ENCODE measurements around the gene PRCP. TPM values are rescaled to one million over a fixed set of nuclear protein-coding genes. Genes with fewer than 3 reads are reported as not detected.

Gene PRCP
- total RNA-seq, 2 experiments from 2014 or later: 24.5 to 30.1 TPM

DNA sequence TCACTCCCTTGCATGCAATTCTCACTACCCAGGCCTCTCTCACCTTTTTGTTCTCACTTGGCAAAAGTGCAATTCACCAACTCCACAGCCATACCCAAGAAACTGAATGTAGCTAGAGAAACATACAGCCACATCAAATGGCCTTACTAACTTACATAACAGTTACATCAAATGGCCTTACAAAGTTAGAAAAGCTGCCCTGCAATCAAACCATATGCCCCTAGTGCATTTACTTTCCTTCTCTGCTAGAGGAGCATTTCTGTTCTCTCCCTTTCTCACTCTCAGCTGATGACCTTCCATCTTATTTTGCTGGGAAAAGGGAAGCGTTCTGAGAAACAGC is 10.3 kb downstream of the PRCP start:
- Mint-ChIP-seq H3K36me3 (ENCODE audit: low read depth) (no peaks in the 10 kb centered on the region), H3K4me1 (no peaks in the 10 kb centered on the region), H3K4me3 (no peak overlapping the region), H3K27me3 (no peaks in the 10 kb centered on the region), H3K9me3 (no peaks in the 10 kb centered on the region), H3K27ac (no peak overlapping the region)
- ChIA-PET POLR2A (no interaction called here), CTCF (interaction anchor here (1.1 kb wide), 1 partner anchor 173 kb away, joined by 3 read pairs; no protein-coding TSS in a partner anchor)
- no peak for DNase-seq

DNA sequence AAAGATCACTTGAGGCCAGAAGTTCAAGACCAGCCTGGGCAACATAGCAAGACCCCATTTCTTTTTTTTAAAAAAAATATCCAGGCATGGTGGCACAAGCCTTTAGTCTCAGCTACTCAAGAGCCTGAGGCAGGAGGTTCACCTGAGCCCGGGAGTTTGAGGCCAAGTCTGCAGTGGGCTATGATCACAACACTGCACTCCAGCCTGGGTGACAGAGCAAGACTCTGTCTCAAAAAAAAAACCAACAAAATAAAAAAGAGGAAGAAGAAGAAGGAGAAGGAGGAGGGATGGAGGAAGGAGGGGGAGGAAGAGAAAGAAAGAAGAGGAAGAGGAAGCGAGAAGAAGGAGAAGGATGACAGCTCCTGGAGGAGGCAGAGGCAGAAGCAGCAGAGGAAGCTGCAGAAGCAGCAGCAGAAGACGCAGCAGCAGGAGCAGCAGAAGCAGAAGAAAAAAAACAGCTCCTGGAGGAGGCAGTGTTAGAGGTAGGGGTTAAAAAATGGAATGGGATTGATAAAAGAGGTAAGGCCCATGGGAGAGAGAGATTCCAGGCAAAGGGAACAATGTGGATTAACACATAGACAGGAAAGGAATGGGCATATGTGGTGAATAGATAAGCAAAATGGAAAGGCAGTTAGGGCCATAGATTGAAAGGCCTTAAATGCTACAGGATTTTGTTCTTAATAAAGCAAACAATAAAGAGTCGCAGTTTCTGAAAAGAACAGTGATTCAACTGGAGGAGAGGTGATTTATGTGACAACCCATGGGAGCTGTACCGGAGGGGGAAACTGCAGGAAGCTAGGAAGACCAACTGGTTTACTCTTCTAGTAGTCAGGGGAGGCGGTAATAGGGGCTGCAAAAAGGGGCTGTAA is 10.9 kb downstream of the PRCP start:
- ChIA-PET CTCF (interaction anchor here (0.6 to 1.1 kb wide), 2 partner anchors 173 to 426 kb away, joined by 3 to 4 read pairs; no protein-coding TSS in a partner anchor), POLR2A (no interaction called here)
- Mint-ChIP-seq H3K9me3 (no peaks in the 10 kb centered on the region), H3K4me3 (no peak overlapping the region), H3K27me3 (no peaks in the 10 kb centered on the region), H3K27ac (no peak overlapping the region), H3K36me3 (ENCODE audit: low read depth) (no peaks in the 10 kb centered on the region), H3K4me1 (no peaks in the 10 kb centered on the region)
- no peak for DNase-seq

DNA sequence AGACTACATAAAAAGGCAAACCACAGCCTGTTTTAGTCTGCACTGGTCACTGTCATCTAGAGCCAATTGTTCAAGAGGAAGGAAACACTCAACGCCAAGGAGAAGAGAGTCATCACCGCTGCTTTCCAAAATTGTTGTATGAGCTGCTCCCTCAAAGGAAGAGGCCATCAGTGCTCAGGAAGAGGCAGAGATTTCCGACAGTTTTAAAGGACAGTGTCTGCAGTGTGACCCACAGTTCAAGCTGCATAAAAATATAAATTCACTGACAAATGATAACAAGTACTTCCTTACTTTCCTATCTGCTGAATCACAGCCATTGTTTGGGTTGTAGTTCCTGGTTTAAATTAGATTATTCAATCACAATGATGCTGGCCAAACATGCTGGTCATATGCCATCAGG is 16.4 kb downstream of the PRCP start:
- Mint-ChIP-seq H3K27ac (no peak overlapping the region), H3K27me3 (no peaks in the 10 kb centered on the region), H3K4me1 (no peaks in the 10 kb centered on the region), H3K36me3 (ENCODE audit: low read depth) (peaks cover 9% of the 10 kb centered on the region), H3K4me3 (no peak overlapping the region), H3K9me3 (peaks cover 4% of the 10 kb centered on the region)
- ChIA-PET CTCF (interaction anchor here (4.6 kb wide), 1 partner anchor 16 kb away, joined by 19 read pairs; no protein-coding TSS in a partner anchor), POLR2A (no interaction called here)
- DNase-seq: no peak

DNA sequence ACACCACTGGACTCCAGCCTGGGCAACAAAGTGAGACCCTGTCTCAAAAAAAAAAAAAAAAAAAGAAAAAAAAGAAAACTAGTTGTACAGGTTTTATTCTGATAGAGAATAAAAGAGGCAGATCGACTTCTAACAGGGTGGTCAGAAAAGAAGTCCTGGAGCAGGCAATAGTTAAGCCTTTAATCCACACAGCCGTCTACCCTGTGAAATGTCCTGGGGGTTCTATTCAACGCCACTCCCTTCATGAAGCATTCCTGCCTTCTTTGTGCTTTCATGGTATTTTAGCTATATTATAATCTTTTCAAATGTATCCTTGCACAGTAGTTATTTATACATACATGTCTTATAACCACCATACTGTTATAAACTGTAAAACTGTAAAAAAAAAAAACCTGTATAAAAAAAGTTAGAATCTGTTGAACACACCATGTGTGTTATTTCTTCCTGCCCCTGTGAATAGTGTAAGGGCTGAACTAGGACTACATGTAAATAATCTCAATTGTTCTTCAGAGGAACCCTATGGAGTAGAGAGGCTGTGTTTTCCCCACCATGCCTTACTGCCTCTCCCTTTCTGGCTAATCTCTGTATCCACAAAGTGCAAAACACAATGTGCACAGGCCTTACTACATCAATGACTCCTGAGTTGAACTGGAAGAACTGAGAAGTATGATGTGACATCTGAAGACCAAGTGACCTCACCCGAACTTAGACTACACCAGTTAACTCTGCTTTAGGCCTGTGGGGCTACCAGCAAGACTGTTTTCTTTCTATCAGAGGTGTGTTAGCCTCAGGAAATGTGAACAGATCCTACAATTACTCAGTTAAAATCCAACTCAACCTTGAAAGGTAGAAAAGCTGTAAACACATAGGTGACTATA is 25.3 kb downstream of the PRCP start:
- peaks cover 26% of the 10 kb centered on the region for H3K4me1 Mint-ChIP-seq
- H3K27ac Mint-ChIP-seq: no peak overlapping the region
- no peak for DNase-seq
- ChIA-PET POLR2A (interaction anchor here (2.3 kb wide), 1 partner anchor 26 kb away, joined by 18 read pairs; the partner anchor contains the start of genes DDIAS and PRCP), CTCF (interaction anchor here (3.4 kb wide), 1 partner anchor 8 kb away, joined by 16 read pairs; no protein-coding TSS in a partner anchor)
- no peaks in the 10 kb centered on the region for H3K27me3 Mint-ChIP-seq
- H3K9me3 Mint-ChIP-seq: peaks cover 22% of the 10 kb centered on the region
- H3K4me3 Mint-ChIP-seq: no peak overlapping the region
- H3K36me3 Mint-ChIP-seq (ENCODE audit: low read depth): peaks cover 16% of the 10 kb centered on the region

DNA sequence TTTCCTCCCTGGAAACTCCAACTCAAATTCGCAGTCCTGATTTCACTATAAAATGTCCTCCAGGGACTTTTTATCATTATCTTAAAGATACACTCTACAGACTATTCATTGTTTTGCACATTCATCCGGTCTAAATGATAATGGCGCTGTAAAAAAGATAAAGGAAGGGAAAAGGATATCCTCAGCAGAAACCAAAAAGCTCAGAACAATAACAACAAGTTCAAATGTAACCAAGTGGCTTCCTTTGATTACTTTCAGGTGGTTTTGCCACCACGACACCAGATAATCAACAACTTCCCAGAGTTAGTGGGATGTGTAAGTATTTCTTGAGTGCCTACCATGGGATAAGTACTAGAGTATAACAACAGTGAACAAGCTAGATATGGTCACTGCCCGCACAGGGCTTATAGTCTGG is 26.3 kb downstream of the PRCP start:
- POLR2A ChIA-PET: interaction anchor here (1.0 to 2.3 kb wide), 2 partner anchors 25 to 27 kb away, joined by 3 to 18 read pairs; partner anchors contain the start of genes DDIAS and PRCP
- DNase-seq: no peak
- Mint-ChIP-seq H3K36me3 (ENCODE audit: low read depth) (peaks cover 11% of the 10 kb centered on the region), H3K27ac (peak overlapping the region; percentile 56), H3K9me3 (peaks cover 19% of the 10 kb centered on the region), H3K4me3 (no peak overlapping the region), H3K27me3 (no peaks in the 10 kb centered on the region), H3K4me1 (peaks cover 26% of the 10 kb centered on the region)
- CTCF ChIA-PET: no interaction called here

DNA sequence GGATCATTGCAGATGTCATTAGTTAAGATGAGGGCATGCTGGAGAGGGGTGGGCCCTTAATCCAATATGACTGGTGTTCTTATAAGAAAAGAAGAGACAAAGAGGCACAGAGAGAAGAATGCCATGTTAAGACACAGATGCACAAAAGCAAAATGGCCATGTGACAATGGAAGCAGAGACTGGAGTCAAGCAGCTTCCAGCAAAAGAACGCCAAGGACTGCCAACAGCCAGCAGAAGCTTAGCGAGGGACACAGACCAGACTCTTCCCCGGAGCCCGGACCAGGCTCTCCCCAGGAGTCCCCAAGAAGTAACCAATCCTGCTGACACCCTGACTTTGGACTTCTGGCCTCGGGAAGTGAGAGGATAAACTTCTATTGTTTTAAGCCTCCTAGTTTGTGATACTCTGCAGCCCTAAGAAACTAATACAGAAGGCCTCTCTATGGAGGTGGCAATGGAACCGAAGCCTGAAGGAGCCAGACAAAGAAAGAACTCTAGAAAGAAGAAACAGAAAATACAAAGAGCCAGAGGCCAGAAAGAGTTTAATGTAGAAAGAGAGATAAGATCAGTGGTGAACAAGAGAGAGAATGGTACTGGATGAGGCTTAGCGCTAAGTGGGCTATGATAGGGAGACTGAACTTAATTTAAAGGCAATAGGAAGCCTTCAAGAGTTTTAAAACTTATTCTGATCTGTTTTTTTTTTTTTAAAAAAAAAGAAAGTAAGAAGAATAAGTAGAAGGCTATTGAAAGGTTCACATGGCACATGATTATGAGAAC is 27.7 kb downstream of the PRCP start:
- no peak overlapping the region for H3K27ac Mint-ChIP-seq
- ChIA-PET POLR2A (no interaction called here), CTCF (no interaction called here)
- DNase-seq: no peak
- H3K36me3 Mint-ChIP-seq (ENCODE audit: low read depth): peaks cover 8% of the 10 kb centered on the region
- peaks cover 29% of the 10 kb centered on the region for H3K4me1 Mint-ChIP-seq
- no peaks in the 10 kb centered on the region for H3K27me3 Mint-ChIP-seq
- peaks cover 10% of the 10 kb centered on the region for H3K9me3 Mint-ChIP-seq
- no peak overlapping the region for H3K4me3 Mint-ChIP-seq

DNA sequence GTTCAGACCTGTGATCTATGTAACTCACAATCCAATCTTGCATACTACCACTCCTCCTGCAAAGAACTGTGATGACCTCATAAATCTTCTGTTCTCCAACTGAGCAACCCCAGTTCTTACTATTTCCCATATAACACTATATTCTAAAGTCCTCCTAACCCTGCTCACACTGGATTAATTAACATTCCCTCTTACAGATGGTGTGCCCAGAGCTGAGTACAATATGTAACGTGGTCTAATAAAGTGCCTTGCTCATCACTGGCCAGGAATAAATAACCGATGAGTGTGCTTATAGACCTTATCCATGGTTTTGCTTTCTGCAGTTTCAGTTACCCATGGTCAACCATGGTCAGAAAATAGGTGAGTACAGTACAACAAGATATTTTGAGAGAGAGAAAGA is 28.6 kb downstream of the PRCP start:
- ChIA-PET POLR2A (no interaction called here), CTCF (no interaction called here)
- Mint-ChIP-seq H3K4me1 (peaks cover 32% of the 10 kb centered on the region), H3K4me3 (no peak overlapping the region), H3K36me3 (ENCODE audit: low read depth) (peaks cover 5% of the 10 kb centered on the region), H3K9me3 (peaks cover 7% of the 10 kb centered on the region), H3K27me3 (peaks cover 2% of the 10 kb centered on the region), H3K27ac (no peak overlapping the region)
- DNase-seq: no peak

DNA sequence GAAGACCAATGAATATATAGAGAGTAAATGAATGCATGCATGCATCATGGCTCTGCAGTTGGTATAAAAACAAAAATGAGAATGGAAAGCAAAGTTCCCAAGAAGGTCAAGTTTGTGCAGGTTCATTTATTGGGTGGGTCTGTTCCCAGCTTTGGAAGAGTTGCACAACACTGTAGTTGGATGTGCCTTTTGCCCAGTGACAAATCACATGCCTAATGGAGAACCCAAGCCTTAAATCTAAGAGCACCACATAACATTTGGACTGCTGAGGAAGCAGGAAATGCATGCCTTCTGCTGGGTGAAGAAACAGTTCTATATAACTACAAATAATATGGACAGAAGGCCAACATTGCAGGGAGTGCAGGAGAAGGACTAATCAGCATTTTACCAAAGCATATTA is 30.6 kb downstream of the PRCP start:
- no peak for DNase-seq
- Mint-ChIP-seq H3K36me3 (ENCODE audit: low read depth) (no peaks in the 10 kb centered on the region), H3K27me3 (peaks cover 2% of the 10 kb centered on the region), H3K4me1 (peaks cover 25% of the 10 kb centered on the region), H3K27ac (no peak overlapping the region), H3K4me3 (no peak overlapping the region), H3K9me3 (no peaks in the 10 kb centered on the region)
- CTCF ChIA-PET: interaction anchor here (1.0 kb wide), 1 partner anchor 28 kb away, joined by 3 read pairs; no protein-coding TSS in a partner anchor
- POLR2A ChIA-PET: interaction anchor here (3.6 kb wide), 1 partner anchor 31 kb away, joined by 14 read pairs; the partner anchor contains the start of genes DDIAS and PRCP

DNA sequence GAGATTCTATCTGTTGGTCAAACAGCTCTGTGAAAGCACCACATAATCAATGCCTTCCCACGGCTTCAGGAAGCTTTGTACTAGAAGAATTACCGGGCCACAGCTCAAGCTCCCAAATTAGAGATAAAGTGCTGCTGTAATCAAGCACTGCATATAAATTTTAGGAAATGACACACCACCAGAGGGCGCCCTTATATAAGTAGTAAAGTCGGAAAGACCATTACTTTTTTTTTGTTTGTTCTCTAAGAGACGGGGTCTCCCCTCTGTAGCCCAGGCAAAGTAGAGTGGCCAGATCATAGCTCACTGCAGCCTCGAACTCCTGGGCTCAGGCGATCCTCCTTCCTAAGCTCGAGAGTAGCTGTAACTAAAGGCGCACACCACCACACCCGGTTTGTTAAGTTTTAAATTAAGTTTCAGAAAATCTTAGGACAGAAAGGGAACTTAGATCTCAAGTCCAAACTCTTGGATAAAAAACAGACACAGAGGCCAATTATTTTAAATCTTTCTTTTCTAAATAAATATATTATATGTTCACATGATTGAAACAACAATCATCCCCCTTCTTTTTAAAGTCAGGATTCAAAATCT is 32.6 kb downstream of the PRCP start:
- ChIA-PET CTCF (interaction anchor here (0.6 to 4.0 kb wide), 34 partner anchors 9 to 952 kb away, joined by 3 to 71 read pairs (median 4); partner anchors contain the start of genes DDIAS and PRCP), POLR2A (interaction anchor here (0.7 to 3.6 kb wide), 2 partner anchors 22 to 33 kb away, joined by 3 to 14 read pairs; partner anchors contain the start of genes DDIAS and PRCP)
- Mint-ChIP-seq H3K36me3 (ENCODE audit: low read depth) (no peaks in the 10 kb centered on the region), H3K27ac (no peak overlapping the region), H3K9me3 (no peaks in the 10 kb centered on the region), H3K4me3 (no peak overlapping the region), H3K27me3 (peaks cover 2% of the 10 kb centered on the region), H3K4me1 (peaks cover 11% of the 10 kb centered on the region)
- peak; percentile 72 for DNase-seq

DNA sequence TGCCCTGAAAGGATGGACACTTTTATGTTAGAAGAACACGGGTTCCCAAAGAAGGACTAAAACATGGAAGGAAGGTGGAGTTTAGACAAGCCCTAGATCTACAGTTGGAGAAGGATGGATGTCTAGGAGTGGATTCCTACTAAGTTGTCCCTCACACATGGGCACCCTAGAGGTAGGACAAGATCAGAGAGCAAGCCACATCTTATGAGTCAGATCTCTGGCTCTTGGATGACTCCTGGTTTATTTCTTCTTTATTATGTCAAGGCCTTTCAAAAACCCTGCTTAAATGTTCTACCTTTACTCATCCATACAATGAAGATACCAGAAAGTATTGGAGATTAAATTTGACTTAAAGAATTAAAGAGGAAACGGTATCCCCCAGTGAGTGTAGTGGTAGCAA is 34.4 kb downstream of the PRCP start:
- ChIA-PET POLR2A (no interaction called here), CTCF (interaction anchor here (2.2 to 4.0 kb wide), 2 partner anchors 62 to 383 kb away, joined by 7 to 52 read pairs; no protein-coding TSS in a partner anchor)
- DNase-seq: no peak
- Mint-ChIP-seq H3K27ac (no peak overlapping the region), H3K27me3 (peaks cover 2% of the 10 kb centered on the region), H3K4me1 (peaks cover 9% of the 10 kb centered on the region), H3K36me3 (ENCODE audit: low read depth) (no peaks in the 10 kb centered on the region), H3K9me3 (no peaks in the 10 kb centered on the region), H3K4me3 (no peak overlapping the region)

DNA sequence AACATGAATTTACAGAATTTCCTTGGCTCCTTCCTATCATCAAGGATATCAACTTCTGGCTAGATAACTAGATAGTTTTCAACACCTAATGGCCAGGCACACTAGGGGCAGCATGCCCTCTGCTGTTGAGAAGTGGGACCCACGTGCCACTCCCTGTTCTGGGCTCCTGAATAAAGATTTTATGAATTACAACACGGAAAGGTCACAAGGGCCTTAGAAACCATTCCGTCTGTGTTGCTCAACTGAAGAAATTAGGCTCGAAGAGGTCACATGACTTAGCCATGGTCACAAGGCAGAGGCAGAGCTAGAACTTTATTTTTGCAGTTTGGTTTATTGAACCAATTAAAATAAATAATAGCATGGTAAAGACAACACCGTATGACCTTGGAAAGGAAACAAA is 36.0 kb downstream of the PRCP start:
- no peak overlapping the region for H3K27ac Mint-ChIP-seq
- ChIA-PET CTCF (no interaction called here), POLR2A (no interaction called here)
- H3K36me3 Mint-ChIP-seq (ENCODE audit: low read depth): no peaks in the 10 kb centered on the region
- no peaks in the 10 kb centered on the region for H3K9me3 Mint-ChIP-seq
- DNase-seq: no peak
- H3K4me3 Mint-ChIP-seq: no peak overlapping the region
- peaks cover 2% of the 10 kb centered on the region for H3K27me3 Mint-ChIP-seq
- H3K4me1 Mint-ChIP-seq: peaks cover 9% of the 10 kb centered on the region

DNA sequence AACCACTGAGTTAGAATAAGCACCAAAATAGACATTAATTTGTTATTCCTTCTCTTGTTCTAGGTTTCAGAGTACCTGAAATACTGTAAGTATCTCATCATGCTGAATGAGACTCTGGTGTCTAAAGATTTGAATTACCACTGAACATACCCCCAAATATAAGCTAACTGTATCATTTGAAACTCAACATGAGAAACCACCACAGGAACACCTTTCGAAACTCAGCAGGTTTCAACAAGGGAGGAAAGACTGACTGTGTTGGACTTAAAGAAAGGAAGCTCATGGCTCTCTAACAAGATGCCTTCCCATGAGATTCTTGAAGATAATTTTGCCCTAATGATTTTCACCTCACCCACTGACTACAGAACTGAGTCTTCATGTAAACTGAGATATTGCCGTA is 37.0 kb downstream of the PRCP start:
- POLR2A ChIA-PET: no interaction called here
- H3K27me3 Mint-ChIP-seq: peaks cover 2% of the 10 kb centered on the region
- no peaks in the 10 kb centered on the region for H3K36me3 Mint-ChIP-seq (ENCODE audit: low read depth)
- H3K4me3 Mint-ChIP-seq: no peak overlapping the region
- H3K4me1 Mint-ChIP-seq: peaks cover 9% of the 10 kb centered on the region
- no peak for DNase-seq
- no peak overlapping the region for H3K27ac Mint-ChIP-seq
- no peaks in the 10 kb centered on the region for H3K9me3 Mint-ChIP-seq
- CTCF ChIA-PET: interaction anchor here (1.0 to 1.5 kb wide), 3 partner anchors 38 to 386 kb away, joined by 3 to 4 read pairs (median 3); partner anchors contain the start of gene DDIAS
